Retinal pigment epithelial cell (primary cell): Measurements from ENCODE around the gene SUPT20HL2.

Source experiments
- DNase-seq: peaks from one replicate; pipeline ENCODE4 v3.0.0-alpha.2; 2010; ENCODE audit warnings: low read depth
- H3K4me3 ChIP-seq: 2 replicates; pipeline ENCODE4 v1.5.1; 2011; ENCODE audit warnings: mild to moderate bottlenecking, low read length, control low read depth, moderate library complexity
- TF ChIP-seq, protein P1 (sequence below): conservative IDR thresholded peaks from 2 replicates; pipeline ENCODE4 v1.5.1; 2011; ENCODE audit warnings: low read depth, low read length, control low read depth, inconsistent platforms

The SUPT20HL2 gene

GRCh38 chrX:24268786-24269185 is 45.1 kb downstream of the SUPT20HL2 start:
- TF ChIP-seq, protein P1, sequence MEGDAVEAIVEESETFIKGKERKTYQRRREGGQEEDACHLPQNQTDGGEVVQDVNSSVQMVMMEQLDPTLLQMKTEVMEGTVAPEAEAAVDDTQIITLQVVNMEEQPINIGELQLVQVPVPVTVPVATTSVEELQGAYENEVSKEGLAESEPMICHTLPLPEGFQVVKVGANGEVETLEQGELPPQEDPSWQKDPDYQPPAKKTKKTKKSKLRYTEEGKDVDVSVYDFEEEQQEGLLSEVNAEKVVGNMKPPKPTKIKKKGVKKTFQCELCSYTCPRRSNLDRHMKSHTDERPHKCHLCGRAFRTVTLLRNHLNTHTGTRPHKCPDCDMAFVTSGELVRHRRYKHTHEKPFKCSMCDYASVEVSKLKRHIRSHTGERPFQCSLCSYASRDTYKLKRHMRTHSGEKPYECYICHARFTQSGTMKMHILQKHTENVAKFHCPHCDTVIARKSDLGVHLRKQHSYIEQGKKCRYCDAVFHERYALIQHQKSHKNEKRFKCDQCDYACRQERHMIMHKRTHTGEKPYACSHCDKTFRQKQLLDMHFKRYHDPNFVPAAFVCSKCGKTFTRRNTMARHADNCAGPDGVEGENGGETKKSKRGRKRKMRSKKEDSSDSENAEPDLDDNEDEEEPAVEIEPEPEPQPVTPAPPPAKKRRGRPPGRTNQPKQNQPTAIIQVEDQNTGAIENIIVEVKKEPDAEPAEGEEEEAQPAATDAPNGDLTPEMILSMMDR: no peak
- no peak overlapping the region for H3K4me3 ChIP-seq
- no peak for DNase-seq

DNA sequence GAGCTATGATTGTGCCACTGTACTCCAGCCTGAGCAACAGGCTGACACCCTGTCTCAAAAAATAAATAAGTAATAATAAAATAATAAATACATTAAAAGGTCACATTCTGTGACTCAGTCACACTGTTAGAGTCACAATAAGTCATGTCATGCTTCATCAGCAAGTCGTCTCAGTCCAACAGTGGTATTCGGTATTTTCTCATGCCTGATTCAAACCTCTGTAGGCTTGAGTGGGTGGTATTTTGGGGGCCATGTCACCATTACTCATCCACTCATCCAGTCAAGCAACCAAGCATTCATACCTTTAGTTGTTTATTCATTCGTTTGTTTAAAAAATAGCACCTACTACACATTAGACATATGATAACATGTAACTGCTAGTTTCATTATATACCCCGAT is 46.9 kb downstream of the SUPT20HL2 start:
- no peak overlapping the region for H3K4me3 ChIP-seq
- TF ChIP-seq, protein P1: no peak
- DNase-seq: no peak

GRCh38 chrX:24264383-24264782 is 49.5 kb downstream of the SUPT20HL2 start:
- H3K4me3 ChIP-seq: no peak overlapping the region
- TF ChIP-seq, protein P1: no peak
- DNase-seq: no peak

- DNase-seq: no peak
- H3K4me3 ChIP-seq: no peak overlapping the region
- TF ChIP-seq, protein P1: no peak
Measured at GRCh38 chrX:24262309-24262708, 51.6 kb downstream of the SUPT20HL2 start.
